Mesendoderm (in vitro differentiated cells): Measurements from ENCODE around the gene TTLL1.
A peak's percentile ranks its signal among the peaks of the same experiment; 100 is the strongest.

ENCODE experiments used
- DNase-seq: peaks from one replicate; pipeline ENCODE4 v3.0.0; 2013
- H2AK5ac ChIP-seq: 2 replicates; pipeline ENCODE4 v1.6.1; 2013; ENCODE audit warnings: low read length, inconsistent platforms
- H2BK120ac ChIP-seq: 2 replicates; pipeline ENCODE4 v1.6.1; 2013; ENCODE audit warnings: low read depth, mild to moderate bottlenecking, low read length, moderate library complexity, mixed read lengths
- H2BK15ac ChIP-seq: replicated peaks from 2 replicates; pipeline ENCODE4 v1.6.1; 2013; ENCODE audit warnings: low read depth, mild to moderate bottlenecking, moderate library complexity
- H2BK5ac ChIP-seq: 2 replicates; pipeline ENCODE4 v1.6.1; 2013; ENCODE audit warnings: low read length, inconsistent platforms
- H3K18ac ChIP-seq: 2 replicates; pipeline ENCODE4 v1.6.1; 2013; ENCODE audit warnings: mild to moderate bottlenecking, low read length, mixed read lengths
- H3K23ac ChIP-seq: one replicate; pipeline ENCODE4 v1.6.1; 2013; ENCODE audit warnings: low read length
- H3K27ac ChIP-seq: 2 replicates; pipeline ENCODE4 v1.5.1; 2013; ENCODE audit warnings: low read depth, mild to moderate bottlenecking, inconsistent platforms, low read length, moderate library complexity
- H3K27me3 ChIP-seq: 2 replicates; pipeline ENCODE4 v1.6.1; 2013; ENCODE audit warnings: low read length, control low read depth, mild to moderate bottlenecking, inconsistent platforms; ENCODE audit not compliant: insufficient read depth, poor library complexity
- H3K36me3 ChIP-seq: 2 replicates; pipeline ENCODE4 v1.6.1; 2013; ENCODE audit warnings: low read length, inconsistent platforms; ENCODE audit not compliant: control insufficient read depth, insufficient read depth
- H3K4ac ChIP-seq: one replicate; pipeline ENCODE4 v1.6.1; 2013; ENCODE audit warnings: low read depth, mild to moderate bottlenecking, low read length, moderate library complexity
- H3K4me1 ChIP-seq: 2 replicates; pipeline ENCODE4 v1.6.1; 2013; ENCODE audit warnings: low read depth, low read length, inconsistent platforms; ENCODE audit not compliant: control insufficient read depth
- H3K4me2 ChIP-seq: 2 replicates; pipeline ENCODE4 v1.6.1; 2013; ENCODE audit warnings: low read length
- H3K4me3 ChIP-seq: 2 replicates; pipeline ENCODE4 v1.5.1; 2013; ENCODE audit warnings: mild to moderate bottlenecking, low read length
- H3K56ac ChIP-seq: one replicate; pipeline ENCODE4 v1.6.1; 2013; ENCODE audit warnings: low read length
- H3K79me1 ChIP-seq: 2 replicates; pipeline ENCODE4 v1.6.1; 2013; ENCODE audit warnings: low read length, inconsistent platforms
- H3K79me2 ChIP-seq: 2 replicates; pipeline ENCODE4 v1.6.1; 2013; ENCODE audit warnings: mild to moderate bottlenecking, low read length; ENCODE audit not compliant: control insufficient read depth, insufficient read depth
- H3K9ac ChIP-seq: 2 replicates; pipeline ENCODE4 v1.6.1; 2013; ENCODE audit warnings: low read length, inconsistent platforms
- H4K5ac ChIP-seq: one replicate; pipeline ENCODE4 v1.6.1; 2013; ENCODE audit warnings: low read length
- H4K8ac ChIP-seq: one replicate; pipeline ENCODE4 v1.6.1; 2013; ENCODE audit warnings: low read depth, mild to moderate bottlenecking, control low read depth, low read length, moderate library complexity
- WGBS: extraction: QIAGEN DNeasy Blood & Tissue Kit; methylation state at CpG from one replicate; pipeline ENCODE4 v1.1.7; 2013; ENCODE audit warnings: low lambda C conversion rate, missing lambda C conversion rate; ENCODE audit not compliant: insufficient coverage; ENCODE audit errors: extremely low coverage; 5-methylcytosine and 5-hydroxymethylcytosine counted together

The TTLL1 gene

DNA sequence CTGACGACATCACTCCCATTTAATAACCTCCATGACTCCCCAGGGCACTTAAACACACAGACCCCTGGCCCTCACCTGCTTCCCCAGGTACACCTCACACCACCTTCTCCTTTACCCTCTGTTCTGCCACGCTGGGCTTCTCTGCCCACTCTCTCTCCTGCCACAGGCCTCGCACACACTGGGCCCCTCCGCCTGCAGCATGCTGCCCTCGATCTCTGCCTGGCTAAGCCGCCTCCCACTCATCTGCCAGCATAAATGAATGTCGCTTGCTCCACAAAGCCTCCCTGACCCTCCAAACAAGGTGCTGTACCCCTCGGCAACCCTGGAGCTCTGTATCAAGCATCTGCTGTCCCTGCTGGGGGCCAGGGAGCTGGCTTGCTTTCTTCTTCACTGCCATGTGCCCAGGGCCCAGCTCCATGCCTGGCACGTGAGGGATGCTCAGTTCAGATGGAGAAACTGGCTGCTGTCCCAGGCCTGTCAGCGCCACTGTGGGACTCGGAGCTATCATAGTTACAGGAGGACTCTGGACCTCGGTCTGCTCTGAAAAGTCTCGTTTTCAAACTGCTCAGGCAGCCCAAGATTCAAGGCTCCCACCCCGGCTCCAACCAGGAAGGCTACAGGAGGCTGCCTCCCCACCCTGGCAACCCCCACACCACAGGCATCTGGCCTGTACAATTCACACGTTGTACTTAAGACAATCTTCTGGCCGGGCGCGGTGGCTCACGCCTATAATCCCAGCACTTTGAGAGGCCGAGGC is 11.9 kb downstream of the TTLL1 start:
- DNase-seq: no peak
- no peak overlapping the region for H3K4me2 ChIP-seq
- H3K27ac ChIP-seq: no peak overlapping the region
- H3K27me3 ChIP-seq: no peaks in the 10 kb centered on the region
- H2AK5ac ChIP-seq: no peak overlapping the region
- H3K56ac ChIP-seq: no peak overlapping the region
- no peaks in the 10 kb centered on the region for H3K4me1 ChIP-seq
- no peak overlapping the region for H4K5ac ChIP-seq
- H3K9ac ChIP-seq: no peak overlapping the region
- H2BK5ac ChIP-seq: no peak overlapping the region
- no peak overlapping the region for H2BK15ac ChIP-seq
- H4K8ac ChIP-seq: no peak overlapping the region
- H3K79me1 ChIP-seq: no peaks in the 10 kb centered on the region
- H3K4me3 ChIP-seq: no peak overlapping the region
- no CpG with 5 or more reads among the region's 20 CpGs for WGBS
- H3K36me3 ChIP-seq: no peaks in the 10 kb centered on the region
- no peak overlapping the region for H3K23ac ChIP-seq
- H2BK120ac ChIP-seq: no peak overlapping the region
- H3K4ac ChIP-seq: no peak overlapping the region
- no peak overlapping the region for H3K18ac ChIP-seq
- H3K79me2 ChIP-seq: no peaks in the 10 kb centered on the region

DNA sequence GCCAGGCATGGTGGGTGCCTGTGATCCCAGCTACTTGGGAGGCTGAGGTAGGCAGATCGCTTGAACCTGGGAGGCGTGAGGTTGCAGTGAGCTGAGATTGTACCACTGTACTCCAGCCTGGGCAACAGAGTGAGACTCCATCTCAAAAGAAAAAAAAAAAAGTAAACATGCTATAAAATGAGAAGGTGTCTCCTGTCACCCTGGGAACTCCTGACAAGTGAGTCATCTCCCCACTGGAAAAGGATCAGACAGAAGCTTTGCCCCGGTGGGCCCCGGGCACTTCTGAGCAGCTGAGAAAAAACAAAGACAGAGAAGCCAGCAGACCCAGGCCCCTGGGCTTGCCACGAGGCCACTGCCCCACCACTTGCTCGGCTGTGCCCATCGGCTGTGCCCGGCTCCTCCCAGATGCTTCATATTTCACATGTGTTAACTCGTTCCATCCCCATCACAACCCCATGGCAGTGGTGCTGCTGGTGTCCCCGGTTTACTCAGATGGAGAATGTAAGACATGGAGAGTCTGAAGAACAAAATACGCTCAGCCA is 22.3 kb downstream of the TTLL1 start:
- H2BK120ac ChIP-seq: no peak overlapping the region
- H2AK5ac ChIP-seq: no peak overlapping the region
- H3K27me3 ChIP-seq: no peaks in the 10 kb centered on the region
- H4K5ac ChIP-seq: no peak overlapping the region
- H3K79me1 ChIP-seq: no peaks in the 10 kb centered on the region
- WGBS: no CpG with 5 or more reads among the region's 11 CpGs
- no peak overlapping the region for H3K56ac ChIP-seq
- no peak overlapping the region for H3K9ac ChIP-seq
- H3K27ac ChIP-seq: no peak overlapping the region
- H3K4me1 ChIP-seq: no peaks in the 10 kb centered on the region
- H2BK5ac ChIP-seq: no peak overlapping the region
- no peak overlapping the region for H3K18ac ChIP-seq
- no peak for DNase-seq
- no peak overlapping the region for H3K4ac ChIP-seq
- no peak overlapping the region for H4K8ac ChIP-seq
- no peak overlapping the region for H3K23ac ChIP-seq
- no peaks in the 10 kb centered on the region for H3K36me3 ChIP-seq
- no peaks in the 10 kb centered on the region for H3K79me2 ChIP-seq
- H3K4me3 ChIP-seq: no peak overlapping the region
- H3K4me2 ChIP-seq: no peak overlapping the region
- no peak overlapping the region for H2BK15ac ChIP-seq

DNA sequence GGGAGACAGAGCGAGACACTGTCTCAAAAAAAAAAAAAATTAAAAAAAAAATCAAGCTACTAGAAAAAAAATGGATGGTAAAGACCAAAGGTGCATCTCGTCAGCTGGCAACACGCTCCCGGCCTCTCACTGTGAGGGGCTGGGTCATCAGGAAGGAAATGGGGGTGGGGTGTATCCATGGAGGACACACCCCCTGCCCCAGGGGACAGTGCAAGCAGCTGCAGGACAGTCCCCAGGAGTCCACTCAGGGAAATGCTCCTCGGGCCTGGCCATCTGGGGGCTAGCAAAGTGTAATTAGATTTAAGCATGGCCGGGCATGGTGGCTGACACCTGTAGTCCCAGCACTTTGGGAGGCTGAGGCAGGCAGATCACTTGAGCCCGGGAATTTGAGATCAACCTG is 23.1 kb downstream of the TTLL1 start:
- Histone ChIP-seq H2BK5ac (no peak overlapping the region), H3K56ac (no peak overlapping the region), H3K4me1 (no peaks in the 10 kb centered on the region), H3K23ac (no peak overlapping the region), H2BK15ac (no peak overlapping the region), H2BK120ac (no peak overlapping the region), H2AK5ac (no peak overlapping the region), H4K5ac (no peak overlapping the region), H3K36me3 (no peaks in the 10 kb centered on the region), H3K4ac (no peak overlapping the region), H3K9ac (no peak overlapping the region), H4K8ac (no peak overlapping the region), H3K27me3 (no peaks in the 10 kb centered on the region), H3K18ac (no peak overlapping the region), H3K79me1 (no peaks in the 10 kb centered on the region), H3K27ac (no peak overlapping the region), H3K4me3 (no peak overlapping the region), H3K4me2 (no peak overlapping the region), H3K79me2 (no peaks in the 10 kb centered on the region)
- WGBS: no CpG with 5 or more reads among the region's 7 CpGs
- DNase-seq: no peak

DNA sequence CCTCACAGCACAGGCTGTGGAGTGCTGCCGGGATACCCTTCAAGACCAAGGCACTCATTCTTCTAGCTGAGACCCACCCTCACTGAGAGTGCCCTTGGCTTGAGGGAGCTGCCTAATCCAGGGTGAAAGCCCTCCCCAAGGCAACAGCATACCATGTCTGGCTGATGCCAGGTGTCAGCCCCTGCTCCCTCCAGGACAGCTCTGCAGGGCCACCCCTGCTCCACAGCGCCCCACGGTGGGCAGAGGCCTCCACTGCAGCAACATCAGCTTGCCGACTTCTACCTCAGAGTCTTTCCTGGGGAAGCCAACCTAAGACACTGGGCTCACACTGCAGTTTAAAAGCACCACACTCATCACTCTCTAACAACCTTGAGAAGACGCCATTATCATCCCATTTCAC is 29.0 kb downstream of the TTLL1 start:
- Histone ChIP-seq H3K23ac (no peak overlapping the region), H3K4ac (no peak overlapping the region), H3K4me3 (no peak overlapping the region), H3K36me3 (no peaks in the 10 kb centered on the region), H3K9ac (no peak overlapping the region), H3K56ac (no peak overlapping the region), H3K79me2 (no peaks in the 10 kb centered on the region), H2AK5ac (no peak overlapping the region), H3K79me1 (no peaks in the 10 kb centered on the region), H4K8ac (no peak overlapping the region), H2BK15ac (no peak overlapping the region), H2BK5ac (no peak overlapping the region), H4K5ac (no peak overlapping the region), H3K27me3 (no peaks in the 10 kb centered on the region), H3K18ac (no peak overlapping the region), H2BK120ac (no peak overlapping the region), H3K27ac (no peak overlapping the region), H3K4me2 (no peak overlapping the region), H3K4me1 (no peaks in the 10 kb centered on the region)
- no CpG with 5 or more reads among the region's 5 CpGs for WGBS
- peak; percentile 65 for DNase-seq

DNA sequence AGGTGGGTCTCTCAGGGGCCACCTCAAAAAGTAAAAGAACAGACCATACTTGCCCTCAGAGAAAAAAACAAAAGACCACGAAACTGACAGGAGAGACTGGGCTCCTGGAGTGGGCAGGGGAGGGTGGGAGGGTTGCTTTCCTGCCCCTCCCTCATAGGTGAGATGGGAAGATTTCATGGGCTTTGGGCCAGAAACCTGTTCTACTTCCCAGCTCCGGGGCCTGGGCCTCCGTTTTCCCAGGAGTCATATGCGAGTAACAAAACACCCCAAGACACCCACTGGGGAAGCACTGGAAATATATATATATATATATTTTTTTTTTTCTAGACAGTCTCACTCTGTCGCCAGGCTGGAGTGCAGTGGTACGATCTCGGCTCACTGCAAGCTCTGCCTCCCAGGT is 31.6 kb downstream of the TTLL1 start:
- no CpG with 5 or more reads among the region's 7 CpGs for WGBS
- no peak overlapping the region for H3K9ac ChIP-seq
- H2BK15ac ChIP-seq: no peak overlapping the region

DNA sequence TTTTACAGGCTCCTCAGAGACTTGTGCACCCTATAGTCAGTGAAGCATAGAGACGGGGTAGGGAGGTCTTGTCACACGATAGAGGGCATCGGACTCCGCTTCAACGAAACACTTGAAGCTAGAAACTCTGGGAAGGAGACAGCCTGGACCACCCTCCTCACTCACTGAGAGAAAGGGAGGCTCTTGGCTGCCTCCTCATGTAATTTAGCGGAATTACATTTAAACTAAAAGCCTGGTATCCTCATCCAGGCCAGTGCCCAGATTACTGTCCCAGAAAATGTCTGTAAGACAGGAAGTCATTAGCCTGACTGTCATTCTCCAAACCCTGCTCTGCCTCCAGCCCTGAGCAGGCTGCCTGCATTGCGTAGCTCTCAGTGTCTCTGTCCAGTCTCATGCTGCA is 36.0 kb downstream of the TTLL1 start:
- Histone ChIP-seq H3K4me1 (no peaks in the 10 kb centered on the region), H3K4ac (no peak overlapping the region), H3K79me2 (no peaks in the 10 kb centered on the region), H3K9ac (no peak overlapping the region), H3K27ac (no peak overlapping the region), H3K36me3 (no peaks in the 10 kb centered on the region), H3K56ac (no peak overlapping the region), H3K4me3 (no peak overlapping the region), H2BK5ac (no peak overlapping the region), H3K27me3 (no peaks in the 10 kb centered on the region), H4K8ac (no peak overlapping the region), H3K23ac (no peak overlapping the region), H2BK15ac (no peak overlapping the region), H2BK120ac (no peak overlapping the region), H3K4me2 (no peak overlapping the region), H2AK5ac (no peak overlapping the region), H4K5ac (no peak overlapping the region), H3K79me1 (no peaks in the 10 kb centered on the region), H3K18ac (no peak overlapping the region)
- DNase-seq: peak; percentile 75
- no CpG with 5 or more reads among the region's 7 CpGs for whole genome bisulfite sequencing

More for the DNA sequence above, 31.6 kb downstream of the TTLL1 start:
- DNase-seq: no peak
- no peak overlapping the region for H3K4me3 ChIP-seq
- no peak overlapping the region for H3K56ac ChIP-seq
- H4K8ac ChIP-seq: no peak overlapping the region
- H4K5ac ChIP-seq: no peak overlapping the region
- H3K27me3 ChIP-seq: no peaks in the 10 kb centered on the region
- H3K79me1 ChIP-seq: no peaks in the 10 kb centered on the region
- no peak overlapping the region for H3K4me2 ChIP-seq
- H3K23ac ChIP-seq: no peak overlapping the region
- no peak overlapping the region for H3K4ac ChIP-seq
- H3K27ac ChIP-seq: no peak overlapping the region
- H3K18ac ChIP-seq: no peak overlapping the region
- H3K36me3 ChIP-seq: no peaks in the 10 kb centered on the region
- no peaks in the 10 kb centered on the region for H3K79me2 ChIP-seq
- no peak overlapping the region for H2BK120ac ChIP-seq
- no peaks in the 10 kb centered on the region for H3K4me1 ChIP-seq
- H2BK5ac ChIP-seq: no peak overlapping the region
- H2AK5ac ChIP-seq: no peak overlapping the region
